Measurements from ENCODE around the gene KLHL17.

Gene KLHL17

GRCh38 chr1:960363-961131, at the start of gene KLHL17:
Gene KLHL17 (plus strand): TSS chr1:960584. CDS start chr1:960694, 110 bp downstream.
- H3K27ac ChIP-seq (ENCODE audit: low read depth in 2 of 2, low read length in 2 of 2): no peak within 1 kb of the TSS
- H3K9ac ChIP-seq (ENCODE audit: low read depth in 1 of 2, low read length in 2 of 2): peak within 1 kb of the TSS in 1 of 2 donors; percentile 26
- H3K36me3 ChIP-seq (ENCODE audit: control insufficient read depth in 2 of 2, insufficient read depth in 2 of 2, low read length in 2 of 2): peaks cover 9 to 14% of the 10 kb centered on the region in 2 donors

GRCh38 chr1:910881-911721, 49.3 kb upstream of the KLHL17 start:
- Histone ChIP-seq H3K36me3 (ENCODE audit: control insufficient read depth in 2 of 2, insufficient read depth in 2 of 2, low read length in 2 of 2) (no peaks in the 10 kb centered on the region), H3K4me1 (ENCODE audit: control insufficient read depth in 2 of 2, insufficient read depth in 2 of 2, low read length in 2 of 2) (peaks cover 8 to 9% of the 10 kb centered on the region in 2 donors), H3K9ac (ENCODE audit: low read depth in 1 of 2, low read length in 2 of 2) (no peak overlapping the region), H3K4me3 (ENCODE audit: low read length in 2 of 2) (no peak overlapping the region), H3K27me3 (ENCODE audit: control insufficient read depth in 2 of 2, insufficient read depth in 2 of 2, low read length in 2 of 2) (peaks cover 50 to 63% of the 10 kb centered on the region in 2 donors), H3K27ac (ENCODE audit: low read depth in 2 of 2, low read length in 2 of 2) (no peak overlapping the region), H3K9me3 (ENCODE audit: control insufficient read depth in 2 of 2, low read length in 2 of 2) (no peaks in the 10 kb centered on the region)

More at GRCh38 chr1:960363-961131, at the start of gene KLHL17:
- peak within 1 kb of the TSS; percentile 52 to 90 for H3K4me3 ChIP-seq (ENCODE audit: low read length in 2 of 2)
- H3K4me1 ChIP-seq (ENCODE audit: control insufficient read depth in 2 of 2, insufficient read depth in 2 of 2, low read length in 2 of 2): peaks cover 14 to 20% of the 10 kb centered on the region in 2 donors
- no peaks in the 10 kb centered on the region for H3K27me3 ChIP-seq (ENCODE audit: control insufficient read depth in 2 of 2, insufficient read depth in 2 of 2, low read length in 2 of 2)
- no peaks in the 10 kb centered on the region for H3K9me3 ChIP-seq (ENCODE audit: control insufficient read depth in 2 of 2, low read length in 2 of 2)

- H3K36me3 ChIP-seq (ENCODE audit: control insufficient read depth in 2 of 2, insufficient read depth in 2 of 2, low read length in 2 of 2): no peaks in the 10 kb centered on the region
- H3K4me1 ChIP-seq (ENCODE audit: control insufficient read depth in 2 of 2, insufficient read depth in 2 of 2, low read length in 2 of 2): no peaks in the 10 kb centered on the region
- H3K4me3 ChIP-seq (ENCODE audit: low read length in 2 of 2): no peak overlapping the region
- H3K9me3 ChIP-seq (ENCODE audit: control insufficient read depth in 2 of 2, low read length in 2 of 2): no peaks in the 10 kb centered on the region
- H3K27me3 ChIP-seq (ENCODE audit: control insufficient read depth in 2 of 2, insufficient read depth in 2 of 2, low read length in 2 of 2): peaks cover 52 to 63% of the 10 kb centered on the region in 2 donors
- no peak overlapping the region for H3K9ac ChIP-seq (ENCODE audit: low read depth in 1 of 2, low read length in 2 of 2)
- no peak overlapping the region for H3K27ac ChIP-seq (ENCODE audit: low read depth in 2 of 2, low read length in 2 of 2)
These were observed 48.3 kb upstream of the KLHL17 start for GRCh38 chr1:911875-912739.

- no peak overlapping the region for H3K4me3 ChIP-seq (ENCODE audit: low read length in 2 of 2)
- no peaks in the 10 kb centered on the region for H3K4me1 ChIP-seq (ENCODE audit: control insufficient read depth in 2 of 2, insufficient read depth in 2 of 2, low read length in 2 of 2)
- H3K27ac ChIP-seq (ENCODE audit: low read depth in 2 of 2, low read length in 2 of 2): no peak overlapping the region
- no peaks in the 10 kb centered on the region for H3K9me3 ChIP-seq (ENCODE audit: control insufficient read depth in 2 of 2, low read length in 2 of 2)
- no peak overlapping the region for H3K9ac ChIP-seq (ENCODE audit: low read depth in 1 of 2, low read length in 2 of 2)
- no peaks in the 10 kb centered on the region for H3K36me3 ChIP-seq (ENCODE audit: control insufficient read depth in 2 of 2, insufficient read depth in 2 of 2, low read length in 2 of 2)
- H3K27me3 ChIP-seq (ENCODE audit: control insufficient read depth in 2 of 2, insufficient read depth in 2 of 2, low read length in 2 of 2): peaks cover 54 to 71% of the 10 kb centered on the region in 2 donors
These were observed 47.6 kb upstream of the KLHL17 start for GRCh38 chr1:912740-913301.

GRCh38 chr1:913491-914130, 46.8 kb upstream of the KLHL17 start:
- H3K27me3 ChIP-seq (ENCODE audit: control insufficient read depth in 2 of 2, insufficient read depth in 2 of 2, low read length in 2 of 2): peaks cover 60 to 78% of the 10 kb centered on the region in 2 donors
- no peak overlapping the region for H3K27ac ChIP-seq (ENCODE audit: low read depth in 2 of 2, low read length in 2 of 2)
- no peak overlapping the region for H3K4me3 ChIP-seq (ENCODE audit: low read length in 2 of 2)
- H3K9me3 ChIP-seq (ENCODE audit: control insufficient read depth in 2 of 2, low read length in 2 of 2): no peaks in the 10 kb centered on the region
- H3K9ac ChIP-seq (ENCODE audit: low read depth in 1 of 2, low read length in 2 of 2): no peak overlapping the region
- H3K4me1 ChIP-seq (ENCODE audit: control insufficient read depth in 2 of 2, insufficient read depth in 2 of 2, low read length in 2 of 2): no peaks in the 10 kb centered on the region
- H3K36me3 ChIP-seq (ENCODE audit: control insufficient read depth in 2 of 2, insufficient read depth in 2 of 2, low read length in 2 of 2): no peaks in the 10 kb centered on the region

- H3K4me3 ChIP-seq (ENCODE audit: low read length in 2 of 2): no peak overlapping the region
- no peak overlapping the region for H3K9ac ChIP-seq (ENCODE audit: low read depth in 1 of 2, low read length in 2 of 2)
- H3K27ac ChIP-seq (ENCODE audit: low read depth in 2 of 2, low read length in 2 of 2): no peak overlapping the region
- H3K4me1 ChIP-seq (ENCODE audit: control insufficient read depth in 2 of 2, insufficient read depth in 2 of 2, low read length in 2 of 2): no peaks in the 10 kb centered on the region
- no peaks in the 10 kb centered on the region for H3K9me3 ChIP-seq (ENCODE audit: control insufficient read depth in 2 of 2, low read length in 2 of 2)
- H3K36me3 ChIP-seq (ENCODE audit: control insufficient read depth in 2 of 2, insufficient read depth in 2 of 2, low read length in 2 of 2): no peaks in the 10 kb centered on the region
- peaks cover 61 to 85% of the 10 kb centered on the region in 2 donors for H3K27me3 ChIP-seq (ENCODE audit: control insufficient read depth in 2 of 2, insufficient read depth in 2 of 2, low read length in 2 of 2)
These were observed 46.1 kb upstream of the KLHL17 start for GRCh38 chr1:914131-914890.

- H3K27me3 ChIP-seq (ENCODE audit: control insufficient read depth in 2 of 2, insufficient read depth in 2 of 2, low read length in 2 of 2): peaks cover 66 to 91% of the 10 kb centered on the region in 2 donors
- H3K9me3 ChIP-seq (ENCODE audit: control insufficient read depth in 2 of 2, low read length in 2 of 2): no peaks in the 10 kb centered on the region
- no peak overlapping the region for H3K9ac ChIP-seq (ENCODE audit: low read depth in 1 of 2, low read length in 2 of 2)
- no peak overlapping the region for H3K4me3 ChIP-seq (ENCODE audit: low read length in 2 of 2)
- no peaks in the 10 kb centered on the region for H3K4me1 ChIP-seq (ENCODE audit: control insufficient read depth in 2 of 2, insufficient read depth in 2 of 2, low read length in 2 of 2)
- H3K27ac ChIP-seq (ENCODE audit: low read depth in 2 of 2, low read length in 2 of 2): no peak overlapping the region
- H3K36me3 ChIP-seq (ENCODE audit: control insufficient read depth in 2 of 2, insufficient read depth in 2 of 2, low read length in 2 of 2): no peaks in the 10 kb centered on the region
These were observed 45.5 kb upstream of the KLHL17 start for GRCh38 chr1:914891-915280.

- Histone ChIP-seq H3K4me1 (ENCODE audit: control insufficient read depth in 2 of 2, insufficient read depth in 2 of 2, low read length in 2 of 2) (peaks cover 2 to 3% of the 10 kb centered on the region in 2 donors), H3K9ac (ENCODE audit: low read depth in 1 of 2, low read length in 2 of 2) (no peak overlapping the region), H3K36me3 (ENCODE audit: control insufficient read depth in 2 of 2, insufficient read depth in 2 of 2, low read length in 2 of 2) (no peaks in the 10 kb centered on the region), H3K4me3 (ENCODE audit: low read length in 2 of 2) (no peak overlapping the region), H3K27ac (ENCODE audit: low read depth in 2 of 2, low read length in 2 of 2) (no peak overlapping the region), H3K27me3 (ENCODE audit: control insufficient read depth in 2 of 2, insufficient read depth in 2 of 2, low read length in 2 of 2) (peaks cover 69 to 95% of the 10 kb centered on the region in 2 donors), H3K9me3 (ENCODE audit: control insufficient read depth in 2 of 2, low read length in 2 of 2) (no peaks in the 10 kb centered on the region)
These were observed 44.9 kb upstream of the KLHL17 start for GRCh38 chr1:915295-916172.
